HepG2 (cell line): Measurements from ENCODE around the gene AKT2.

Source experiments
- ARID2 ChIP-seq: sonication (generic); formaldehyde crosslinking; IDR thresholded peaks from 2 replicates; pipeline ENCODE4 v1.8.1; 2022; ENCODE audit warnings: mild to moderate bottlenecking, missing genetic modification reagents, borderline replicate concordance
- ETV6 ChIP-seq: sonication (generic); formaldehyde crosslinking; conservative IDR thresholded peaks from 2 replicates; pipeline ENCODE4 v1.4.0; 2020; ENCODE audit warnings: missing genetic modification reagents
- GTF3A ChIP-seq: sonication (generic); formaldehyde crosslinking; conservative IDR thresholded peaks from 2 replicates; pipeline ENCODE4 v1.4.0; 2020; ENCODE audit warnings: mild to moderate bottlenecking, missing genetic modification reagents
- JUN ChIP-seq: sonication (generic); formaldehyde crosslinking; IDR thresholded peaks from 2 replicates; pipeline ENCODE4 v1.4.0; 2020; ENCODE audit warnings: mild to moderate bottlenecking, missing genetic modification reagents
- MAZ ChIP-seq, 2 experiments: sonication (generic) in 1 of 2; formaldehyde crosslinking in 1 of 2; IDR thresholded peaks; 2 replicates each; pipeline versions ENCODE4 v1.5.0 to v1.6.1; 2012 to 2020; ENCODE audit warnings: low read depth in 2 of 2, mild to moderate bottlenecking in 2 of 2, borderline replicate concordance in 1 of 2, improper control_type of control experiment in 1 of 2, low read length in 1 of 2, missing genetic modification reagents in 1 of 2, moderate library complexity in 1 of 2
- TIGD3 ChIP-seq: sonication (generic); formaldehyde crosslinking; IDR thresholded peaks from 2 replicates; pipeline ENCODE4 v1.5.1; 2020; ENCODE audit warnings: mild to moderate bottlenecking, missing genetic modification reagents, borderline replicate concordance
- ZNF572 ChIP-seq: sonication (generic); formaldehyde crosslinking; IDR thresholded peaks from 2 replicates; pipeline ENCODE4 v1.5.1; 2020; ENCODE audit warnings: mild to moderate bottlenecking, missing genetic modification reagents

- no peak for TF ChIP-seq ARID2 (CRISPR knock-in tag)
- TF ChIP-seq ETV6 (CRISPR knock-in tag) = no peak
- no peak for TF ChIP-seq MAZ (IDR thresholded peaks at IDR 0.05; ENCODE audit: borderline replicate concordance, low read depth, low read length)
- no peak for TF ChIP-seq MAZ (CRISPR knock-in tag; IDR thresholded peaks at IDR 0.05; ENCODE audit: low read depth)
- no peak for TF ChIP-seq ZNF572 (CRISPR knock-in tag)
- no peak for TF ChIP-seq TIGD3 (CRISPR knock-in tag)
- no peak for TF ChIP-seq JUN (CRISPR knock-in tag)
- no peak for TF ChIP-seq GTF3A
These were observed 66.9 kb downstream of the AKT2 start, which contains the start of gene TTC9B for GRCh38 chr19:40217934-40218890.
